Ramos (cell line): ENCODE results near the gene SLC38A7.

ENCODE experiments used
- in situ Hi-C: fragments of 300-500 bp; cut with MboI; formaldehyde crosslinking; loops from one replicate; pipeline ENCODE4 v1.14.3; 2022; ENCODE audit warnings: low sequenced_read_pairs; ENCODE audit not compliant: unreplicated experiment

The SLC38A7 gene

DNA sequence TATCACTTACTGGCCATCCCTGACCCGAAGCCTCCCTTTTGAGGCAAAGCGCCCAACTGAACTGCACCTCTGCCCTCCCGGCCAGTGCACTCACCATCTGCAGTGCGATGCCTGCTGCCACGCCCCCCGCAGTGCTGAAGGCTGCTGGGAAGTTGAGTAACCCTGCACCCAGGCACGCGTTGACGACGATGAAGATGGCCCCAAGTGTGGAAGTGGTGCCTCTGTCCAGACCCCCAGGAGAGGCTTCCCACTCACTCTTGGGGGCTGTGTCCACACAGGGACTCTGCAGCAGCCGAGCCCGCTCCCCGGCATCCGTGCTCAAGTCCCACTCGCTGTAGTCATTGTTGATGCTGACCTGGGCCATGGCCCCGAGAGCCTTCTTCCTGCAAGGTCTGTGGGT is 4.8 kb downstream of the SLC38A7 start:
- in situ Hi-C loops: no loop called here

GRCh38 chr16:58678716-58679115 is 5.9 kb downstream of the SLC38A7 start:
- in situ Hi-C loops: no loop called here

GRCh38 chr16:58678269-58678668 is 6.3 kb downstream of the SLC38A7 start:
- in situ Hi-C loops: no loop called here

- in situ Hi-C loops: loop anchor here (25.0 kb wide), 1 partner anchor 334 kb away; no protein-coding TSS in a partner anchor
Observed at GRCh38 chr16:58670946-58671583, 13.5 kb downstream of the SLC38A7 start.

DNA sequence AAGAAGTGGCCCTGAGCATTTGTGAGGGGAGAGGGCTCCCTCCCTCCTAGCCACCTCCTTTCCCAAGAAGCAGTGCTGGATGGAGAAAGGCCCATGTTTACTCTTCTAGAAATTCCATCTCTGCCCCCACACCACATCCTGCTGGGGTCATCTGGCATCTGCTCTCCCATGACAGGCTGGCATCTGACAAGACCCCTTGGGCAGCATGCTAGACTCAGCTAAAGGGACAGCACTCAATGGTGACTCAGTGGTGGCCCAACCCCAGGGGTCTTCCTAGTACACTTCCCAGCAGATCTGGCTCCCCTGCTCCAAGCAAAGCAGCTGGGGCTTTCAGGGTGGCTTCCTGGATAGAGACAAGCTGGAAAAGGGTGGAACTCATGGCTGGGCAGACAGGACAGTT is 14.4 kb downstream of the SLC38A7 start:
- in situ Hi-C loops: loop anchor here (25.0 kb wide), 1 partner anchor 333 kb away; no protein-coding TSS in a partner anchor

GRCh38 chr16:58665200-58665599 is 19.4 kb downstream of the SLC38A7 start:
- in situ Hi-C loops: loop anchor here (25.0 kb wide), 1 partner anchor 328 kb away; no protein-coding TSS in a partner anchor

DNA sequence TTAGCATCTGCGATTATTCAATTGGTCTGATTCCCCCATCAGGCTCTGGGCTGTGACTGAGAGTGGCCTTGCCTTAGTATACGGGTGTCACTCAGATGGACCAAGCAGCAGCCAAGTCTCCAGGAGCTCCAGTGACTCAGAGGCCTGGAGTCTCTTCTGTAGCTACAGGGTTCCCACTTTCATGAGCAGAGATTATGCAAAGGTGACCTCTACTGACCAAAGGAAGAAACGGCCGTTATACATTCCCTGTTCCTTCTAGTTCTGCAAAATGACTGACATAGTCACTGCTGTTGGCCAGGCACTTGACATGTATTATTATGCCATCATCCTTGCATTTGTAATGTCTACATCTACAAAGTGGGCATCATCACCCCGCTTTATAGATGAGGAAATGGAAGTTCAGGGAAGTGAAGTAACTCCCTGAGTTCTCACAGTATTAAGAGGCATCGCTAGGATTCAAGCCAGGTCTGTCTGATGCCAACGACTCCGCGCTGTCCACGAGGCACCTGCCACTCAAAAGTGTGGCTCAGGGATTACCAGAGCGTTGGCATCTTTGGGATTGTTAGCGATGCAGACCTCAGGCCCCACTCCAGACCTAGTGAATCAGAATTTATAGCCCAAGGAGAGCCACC is 23.3 kb downstream of the SLC38A7 start:
- in situ Hi-C loops: loop anchor here (25.0 kb wide), 1 partner anchor 324 kb away; no protein-coding TSS in a partner anchor

- in situ Hi-C loops: loop anchor here (25.0 kb wide), 1 partner anchor 323 kb away; no protein-coding TSS in a partner anchor
Observed at GRCh38 chr16:58659911-58660310, 24.7 kb downstream of the SLC38A7 start.

- in situ Hi-C loops: loop anchor here (25.0 kb wide), 1 partner anchor 322 kb away; no protein-coding TSS in a partner anchor
Observed at GRCh38 chr16:58658796-58659211, 25.8 kb downstream of the SLC38A7 start.

- in situ Hi-C loops: loop anchor here (25.0 kb wide), 1 partner anchor 320 kb away; no protein-coding TSS in a partner anchor
Observed at GRCh38 chr16:58656899-58657298, 27.7 kb downstream of the SLC38A7 start.

DNA sequence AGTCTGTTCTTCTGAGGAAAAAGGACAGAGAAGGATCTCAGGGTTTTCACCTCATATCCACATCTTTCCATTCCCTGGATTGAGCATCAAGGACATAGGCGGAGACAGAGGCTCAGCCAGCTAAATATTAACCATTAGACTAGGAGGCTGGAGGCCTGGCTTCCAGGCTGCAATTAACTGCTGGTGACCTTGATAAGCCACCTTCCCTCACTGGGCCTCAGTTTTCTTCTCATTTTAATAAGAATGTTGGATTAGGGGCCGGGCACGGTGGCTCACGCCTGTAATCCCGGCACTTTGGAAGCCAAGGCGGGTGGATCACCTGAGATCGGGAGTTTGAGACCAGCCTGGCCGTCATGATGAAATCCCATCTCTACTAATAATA is 29.4 kb downstream of the SLC38A7 start:
- in situ Hi-C loops: loop anchor here (25.0 kb wide), 1 partner anchor 318 kb away; no protein-coding TSS in a partner anchor

DNA sequence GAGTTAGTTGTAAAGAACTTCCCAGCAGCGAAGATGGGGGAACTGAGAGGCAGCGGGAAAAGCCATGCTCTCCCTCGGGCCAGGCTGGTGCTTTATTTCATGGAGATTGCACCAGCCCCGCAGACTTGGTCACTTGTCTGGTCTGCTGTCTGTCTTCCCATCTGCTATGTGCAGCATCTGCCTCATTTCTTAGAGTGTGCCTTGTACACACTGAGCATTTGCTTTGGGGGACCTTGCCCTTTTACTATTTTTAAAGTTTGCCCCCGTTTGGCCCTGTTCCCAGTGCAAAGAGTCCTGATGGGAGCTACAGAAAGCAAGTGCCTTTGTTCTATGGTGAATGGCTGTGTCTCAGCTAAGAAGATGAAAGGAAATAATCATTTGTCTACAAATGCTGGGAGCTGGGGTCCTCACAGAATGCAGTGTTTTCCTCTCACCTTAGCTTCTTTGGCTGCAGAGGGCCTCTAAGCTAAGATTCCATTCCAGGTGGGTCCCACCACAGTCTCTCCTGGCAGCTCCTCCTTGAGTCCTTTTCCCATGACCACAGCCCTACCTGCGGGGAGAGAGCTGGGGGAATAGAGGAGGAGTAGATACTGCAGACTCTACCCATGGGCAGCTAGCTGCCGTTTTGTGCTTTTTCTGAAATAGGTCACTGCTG is 29.9 kb downstream of the SLC38A7 start:
- in situ Hi-C loops: loop anchor here (25.0 kb wide), 1 partner anchor 317 kb away; no protein-coding TSS in a partner anchor

DNA sequence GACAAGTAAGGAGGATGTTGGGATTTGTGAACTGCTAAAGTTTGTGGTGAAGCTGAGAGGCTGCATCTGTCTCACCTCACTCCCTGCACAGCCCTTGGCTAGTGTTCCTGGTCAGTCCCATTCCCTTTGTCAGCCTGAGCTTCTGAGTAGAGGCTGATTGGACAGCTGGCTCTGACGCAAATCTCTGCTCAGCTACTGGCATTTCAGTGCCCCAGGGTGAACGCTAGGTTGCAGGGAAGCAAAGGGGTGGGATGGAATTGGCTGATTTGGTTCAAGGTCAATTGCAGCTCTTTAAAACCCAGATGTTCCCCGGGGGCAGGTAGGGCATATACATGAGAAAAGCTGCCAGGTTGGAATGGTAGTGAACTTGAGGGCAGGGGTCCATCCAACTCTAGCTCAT is 31.8 kb downstream of the SLC38A7 start:
- in situ Hi-C loops: loop anchor here (25.0 kb wide), 1 partner anchor 315 kb away; no protein-coding TSS in a partner anchor

DNA sequence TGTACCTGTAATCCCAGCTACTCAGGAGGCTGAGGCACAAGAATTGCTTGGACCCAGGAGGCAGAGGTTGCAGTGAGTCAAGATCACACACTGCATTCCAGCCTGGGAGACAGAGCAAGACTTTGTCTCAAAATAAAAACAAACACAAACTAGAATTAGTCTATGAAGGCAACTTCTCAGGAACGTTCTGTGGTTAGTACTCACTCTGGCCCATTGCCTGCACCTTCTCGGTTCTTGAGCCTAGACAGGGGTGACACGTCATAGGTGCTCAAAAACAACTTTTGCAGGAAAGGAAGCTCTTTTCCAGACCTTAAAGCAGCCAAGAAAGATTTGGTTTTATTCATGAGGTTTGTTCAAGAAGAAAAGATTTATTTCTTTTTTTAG is 32.6 kb downstream of the SLC38A7 start:
- in situ Hi-C loops: loop anchor here (25.0 kb wide), 1 partner anchor 315 kb away; no protein-coding TSS in a partner anchor

- in situ Hi-C loops: loop anchor here (25.0 kb wide), 1 partner anchor 312 kb away; no protein-coding TSS in a partner anchor
Observed at GRCh38 chr16:58649707-58650106, 34.9 kb downstream of the SLC38A7 start.

- in situ Hi-C loops: no loop called here
Observed at GRCh38 chr16:58647107-58647506, 37.5 kb downstream of the SLC38A7 start.

GRCh38 chr16:58644765-58645487 is 39.6 kb downstream of the SLC38A7 start:
- in situ Hi-C loops: no loop called here

- in situ Hi-C loops: no loop called here
Observed at GRCh38 chr16:58644108-58644507, 40.5 kb downstream of the SLC38A7 start.

- in situ Hi-C loops: no loop called here
Observed at GRCh38 chr16:58640949-58641348, 43.6 kb downstream of the SLC38A7 start.

- in situ Hi-C loops: no loop called here
Observed at GRCh38 chr16:58639836-58640235, 44.7 kb downstream of the SLC38A7 start.
